GM12892 (cell line): Measurements from ENCODE around the gene FOXG1.

Experiments used
- DNase-seq: peaks from one replicate; pipeline ENCODE4 v3.0.0; 2011; ENCODE audit not compliant: insufficient read length
- FAIRE-seq: peaks from 2 replicates; lab custom pipeline; 2011; peaks lifted over from hg19 to GRCh38; lab: Jason Lieb, UNC
- POLR2A ChIP-seq: IDR thresholded peaks from 2 replicates; pipeline ENCODE4 v1.6.1; 2011; ENCODE audit warnings: low read depth, low read length, control low read depth
- POLR2AphosphoS5 ChIP-seq: IDR thresholded peaks from 2 replicates; pipeline ENCODE4 v1.6.1; 2011; ENCODE audit warnings: low read depth, low read length, control low read depth
- TAF1 ChIP-seq: IDR thresholded peaks from 2 replicates; pipeline ENCODE4 v1.6.1; 2011; ENCODE audit warnings: low read depth, mild to moderate bottlenecking, control low read depth, low read length, borderline replicate concordance

Gene FOXG1

GRCh38 chr14:28756269-28756883, 10.2 kb upstream of the FOXG1 start:
- no peak for DNase-seq
- FAIRE-seq: no peak
- TF ChIP-seq POLR2A (no peak), TAF1 (no peak), POLR2AphosphoS5 (no peak)

- no peak for FAIRE-seq
- DNase-seq: no peak
- no peak for TF ChIP-seq POLR2AphosphoS5
- TF ChIP-seq TAF1: no peak
- TF ChIP-seq POLR2A: no peak
Measured at GRCh38 chr14:28756884-28757570, 9.6 kb upstream of the FOXG1 start.

GRCh38 chr14:28757786-28758185, 8.8 kb upstream of the FOXG1 start:
- FAIRE-seq: no peak
- DNase-seq: no peak

GRCh38 chr14:28758253-28758884, 8.2 kb upstream of the FOXG1 start:
- no peak for FAIRE-seq
- TF ChIP-seq POLR2A (no peak), POLR2AphosphoS5 (no peak), TAF1 (no peak)
- no peak for DNase-seq

More at GRCh38 chr14:28757786-28758185, 8.8 kb upstream of the FOXG1 start:
- TF ChIP-seq TAF1 (no peak), POLR2AphosphoS5 (no peak), POLR2A (no peak)

- TF ChIP-seq POLR2A: no peak
- TF ChIP-seq TAF1: no peak
- TF ChIP-seq POLR2AphosphoS5: no peak
- DNase-seq (no peak), FAIRE-seq (no peak)
Measured at GRCh38 chr14:28758885-28759652, 7.5 kb upstream of the FOXG1 start.

GRCh38 chr14:28759653-28760313, 6.8 kb upstream of the FOXG1 start:
- peak; percentile 42 for FAIRE-seq
- TF ChIP-seq POLR2A: no peak
- TF ChIP-seq TAF1: no peak
- TF ChIP-seq POLR2AphosphoS5: no peak
- no peak for DNase-seq

- no peak for DNase-seq
- TF ChIP-seq TAF1 (no peak), POLR2AphosphoS5 (no peak), POLR2A (no peak)
- FAIRE-seq: no peak
Measured at GRCh38 chr14:28760431-28760996, 6.1 kb upstream of the FOXG1 start.

- no peak for DNase-seq
- no peak for TF ChIP-seq POLR2AphosphoS5
- no peak for TF ChIP-seq POLR2A
- TF ChIP-seq TAF1: no peak
- FAIRE-seq: no peak
Measured at GRCh38 chr14:28761438-28762291, 4.9 kb upstream of the FOXG1 start.

GRCh38 chr14:28762303-28762954, 4.2 kb upstream of the FOXG1 start:
- DNase-seq: no peak
- no peak for FAIRE-seq

GRCh38 chr14:28762955-28763326, 3.6 kb upstream of the FOXG1 start:
- DNase-seq (no peak), FAIRE-seq (no peak)
- TF ChIP-seq POLR2A (no peak), POLR2AphosphoS5 (no peak), TAF1 (no peak)

More at GRCh38 chr14:28762303-28762954, 4.2 kb upstream of the FOXG1 start:
- no peak for TF ChIP-seq TAF1
- TF ChIP-seq POLR2AphosphoS5: no peak
- TF ChIP-seq POLR2A: no peak
